GM21723 (cell line): ENCODE measurements around the gene TMEM205.
"Not testable (repeated sequence)": the region's sequence is repeated elsewhere in the genome, so short reads cannot be mapped to it uniquely, and the experiment has no call there.

Experiments used
- ATAC-seq: cut with Tn5 transposase; IDR thresholded peaks from one replicate; pipeline ENCODE4 v1.9.1; 2021; ENCODE audit warnings: mild to moderate bottlenecking, moderate library complexity; ENCODE audit not compliant: unreplicated experiment

The TMEM205 gene

GRCh38 chr19:11340099-11340467 lies 6.0 kb downstream of the TMEM205 start:
- ATAC-seq: not testable (repeated sequence)

- ATAC-seq: no peak
These were observed 6.6 kb downstream of the TMEM205 start, which contains the start of gene RAB3D for GRCh38 chr19:11339254-11340098. TSS of gene RAB3D (minus strand) at chr19:11339657. CDS start at chr19:11337399, 2,258 bp downstream.

DNA sequence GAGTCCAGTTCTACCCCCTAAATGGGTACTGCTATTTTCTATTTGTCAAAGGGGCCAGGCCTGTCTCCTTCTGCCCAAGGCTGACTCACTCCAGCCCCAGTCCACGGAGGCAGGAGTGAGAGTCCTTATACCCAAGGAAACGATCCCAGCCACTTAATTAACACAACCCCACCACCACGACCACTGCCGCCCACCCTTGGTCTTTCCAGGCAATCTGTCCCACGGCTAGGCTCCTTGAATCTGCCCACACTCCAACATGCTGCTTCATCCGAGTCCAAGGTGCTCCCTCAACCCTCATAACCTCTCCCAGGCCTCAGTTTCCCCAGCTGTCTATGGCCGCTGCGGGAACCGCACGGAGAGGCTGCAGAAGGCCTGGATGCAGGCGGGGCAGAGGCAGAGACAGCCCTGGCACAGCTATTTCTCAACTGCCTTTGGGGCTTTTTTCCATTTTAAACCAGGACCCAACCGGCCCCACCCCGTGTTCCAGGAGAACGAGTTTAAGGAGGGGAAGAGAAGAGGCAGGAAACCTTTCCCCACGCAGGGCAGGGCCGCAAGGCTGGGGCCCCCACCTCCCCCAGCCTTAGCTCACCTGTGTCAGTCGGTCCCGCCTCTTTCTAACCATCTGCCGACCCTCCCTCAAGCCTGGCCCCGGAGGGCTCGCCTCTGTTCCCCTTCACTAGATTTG lies 7.4 kb downstream of the TMEM205 start:
- no peak for ATAC-seq

DNA sequence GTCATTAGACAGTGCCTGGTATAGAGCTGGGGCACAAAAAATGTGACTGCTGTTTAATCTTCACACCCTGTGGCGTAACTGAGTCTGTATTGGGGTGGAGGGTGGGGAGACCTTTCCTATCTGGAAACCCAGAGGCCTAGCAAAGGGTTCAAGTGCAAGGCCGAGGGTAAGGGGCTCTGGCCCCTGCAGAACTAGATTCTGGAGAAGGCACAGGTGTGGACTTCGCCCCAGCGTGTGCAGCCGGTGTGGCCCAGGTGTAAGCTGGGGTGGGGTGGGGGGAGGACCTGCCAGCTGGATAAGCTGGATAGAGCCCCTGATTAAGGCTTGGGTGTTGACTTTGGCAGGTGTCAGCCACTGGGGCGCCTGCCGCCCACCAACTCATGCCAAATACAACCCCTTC lies 7.9 kb downstream of the TMEM205 start:
- no peak for ATAC-seq

- no peak for ATAC-seq
These were observed 9.0 kb downstream of the TMEM205 start for GRCh38 chr19:11337080-11337479.

DNA sequence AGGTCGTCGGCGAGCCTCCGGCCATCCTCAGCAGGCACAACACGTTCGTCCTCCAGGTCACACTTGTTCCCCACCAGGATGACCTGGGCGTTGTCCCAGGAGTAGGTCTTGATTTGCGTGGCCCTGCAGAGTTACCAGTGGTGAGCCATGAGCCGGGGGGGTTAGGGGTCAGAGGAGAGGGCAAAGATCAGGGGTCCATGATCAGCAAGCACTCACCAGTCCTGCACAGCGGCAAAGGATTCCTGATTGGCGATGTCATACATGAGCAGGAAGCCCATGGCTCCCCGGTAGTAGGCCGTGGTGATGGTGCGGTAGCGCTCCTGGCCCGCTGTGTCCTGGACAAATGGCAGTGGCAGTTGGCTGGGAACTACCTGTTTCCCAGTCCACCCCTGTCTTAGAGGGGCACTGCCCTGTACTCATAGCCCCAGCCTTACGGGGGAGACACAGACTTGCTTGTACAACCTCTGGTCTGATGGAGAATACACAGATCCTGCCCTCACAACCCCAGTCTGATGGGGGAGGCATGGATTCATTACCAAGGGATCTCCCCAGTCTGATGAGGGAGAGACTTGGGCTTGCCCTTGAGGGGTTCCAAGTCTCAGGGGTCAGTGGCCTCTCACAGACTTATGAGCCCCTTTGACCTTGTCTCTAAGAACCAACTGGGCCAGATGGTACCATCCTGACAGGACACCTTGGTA lies 10.5 kb downstream of the TMEM205 start:
- ATAC-seq: no peak

- ATAC-seq: not testable (repeated sequence)
These were observed 12.2 kb downstream of the TMEM205 start for GRCh38 chr19:11333838-11334237.

GRCh38 chr19:11332822-11333221 lies 13.2 kb downstream of the TMEM205 start:
- no peak for ATAC-seq

DNA sequence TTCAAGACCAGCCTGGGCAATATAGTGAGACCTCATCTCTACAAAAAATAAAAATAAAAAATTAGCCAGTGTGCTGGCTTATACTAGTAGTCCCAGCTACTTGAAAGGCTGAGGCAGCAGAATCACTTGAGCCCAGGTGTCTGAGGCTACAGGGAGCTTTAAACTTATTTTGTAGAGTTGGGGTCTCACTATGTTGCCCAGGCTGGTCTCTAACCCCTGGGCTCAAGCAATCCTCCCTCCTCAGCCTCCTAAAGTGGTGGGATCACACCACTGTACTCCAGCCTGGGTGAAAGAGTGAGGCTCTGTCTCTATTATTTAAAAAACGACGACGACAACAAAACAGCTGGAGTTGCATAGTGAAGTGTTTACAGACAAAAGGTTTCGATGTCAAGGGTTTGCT lies 14.6 kb downstream of the TMEM205 start:
- no peak for ATAC-seq

GRCh38 chr19:11330127-11330526 lies 15.9 kb downstream of the TMEM205 start:
- no peak for ATAC-seq

- ATAC-seq: no peak
These were observed 20.5 kb downstream of the TMEM205 start for GRCh38 chr19:11325544-11325943.

DNA sequence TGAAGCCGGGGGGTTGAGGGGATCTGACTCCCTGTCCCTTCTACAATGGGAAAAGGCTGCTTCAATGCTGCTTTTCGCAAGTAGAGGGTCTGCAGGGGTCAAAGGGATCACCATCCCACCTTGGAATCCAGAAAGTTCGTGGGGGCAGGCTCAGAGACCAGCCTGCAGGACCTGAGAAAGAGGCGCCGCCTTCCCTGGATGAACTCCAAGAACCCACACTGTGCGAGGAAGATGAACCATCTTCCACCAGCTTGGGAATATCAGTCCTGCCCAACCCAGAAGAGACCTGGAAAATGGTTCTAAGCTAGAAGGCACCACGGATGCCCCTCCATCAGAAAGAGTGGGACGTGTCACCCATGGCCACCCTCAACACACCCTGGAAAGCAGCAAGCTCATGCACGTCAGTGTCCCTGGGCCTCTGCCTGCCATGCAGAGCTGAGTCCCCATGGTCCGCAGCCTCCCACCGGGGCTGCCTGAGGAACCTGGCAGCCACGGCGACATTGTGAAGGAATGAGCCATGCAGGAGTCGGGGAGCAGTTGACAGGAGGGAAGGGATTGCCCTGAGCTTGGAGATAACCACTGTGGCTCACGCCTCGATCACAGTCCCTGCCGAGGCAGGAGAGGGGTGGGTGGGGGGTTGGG lies 21.2 kb downstream of the TMEM205 start:
- ATAC-seq: no peak

DNA sequence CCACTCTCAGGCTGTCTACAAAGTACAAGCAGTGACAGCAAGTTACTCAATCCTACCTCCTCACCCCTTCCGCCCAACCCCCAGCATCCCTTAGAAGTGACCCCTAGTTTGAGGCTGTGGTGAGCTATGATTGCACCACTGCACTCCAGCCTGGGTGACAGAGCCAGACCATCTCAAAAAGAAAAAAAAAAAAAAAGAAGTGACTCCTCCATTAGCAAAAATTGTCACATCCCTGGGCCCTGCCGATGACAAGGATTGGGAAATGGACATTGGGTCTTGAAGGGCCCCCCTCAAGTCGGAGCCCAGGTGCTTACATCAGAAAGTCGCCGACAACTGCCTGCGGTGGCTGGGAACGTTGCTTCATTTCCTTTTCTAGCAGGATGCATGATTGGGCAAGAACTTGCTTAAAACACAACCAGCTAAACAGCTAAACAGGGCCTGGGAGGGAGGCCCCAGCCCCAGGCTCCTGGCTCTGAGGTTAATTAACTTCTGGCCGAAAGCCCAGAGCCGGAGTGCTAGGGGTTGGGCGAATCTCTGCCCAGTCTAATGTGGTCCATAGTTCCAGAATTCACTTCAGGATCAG lies 21.9 kb downstream of the TMEM205 start:
- no peak for ATAC-seq

- ATAC-seq: no peak
These were observed 22.4 kb downstream of the TMEM205 start for GRCh38 chr19:11323601-11324078.

- no peak for ATAC-seq
These were observed 23.6 kb downstream of the TMEM205 start for GRCh38 chr19:11322269-11323024.

DNA sequence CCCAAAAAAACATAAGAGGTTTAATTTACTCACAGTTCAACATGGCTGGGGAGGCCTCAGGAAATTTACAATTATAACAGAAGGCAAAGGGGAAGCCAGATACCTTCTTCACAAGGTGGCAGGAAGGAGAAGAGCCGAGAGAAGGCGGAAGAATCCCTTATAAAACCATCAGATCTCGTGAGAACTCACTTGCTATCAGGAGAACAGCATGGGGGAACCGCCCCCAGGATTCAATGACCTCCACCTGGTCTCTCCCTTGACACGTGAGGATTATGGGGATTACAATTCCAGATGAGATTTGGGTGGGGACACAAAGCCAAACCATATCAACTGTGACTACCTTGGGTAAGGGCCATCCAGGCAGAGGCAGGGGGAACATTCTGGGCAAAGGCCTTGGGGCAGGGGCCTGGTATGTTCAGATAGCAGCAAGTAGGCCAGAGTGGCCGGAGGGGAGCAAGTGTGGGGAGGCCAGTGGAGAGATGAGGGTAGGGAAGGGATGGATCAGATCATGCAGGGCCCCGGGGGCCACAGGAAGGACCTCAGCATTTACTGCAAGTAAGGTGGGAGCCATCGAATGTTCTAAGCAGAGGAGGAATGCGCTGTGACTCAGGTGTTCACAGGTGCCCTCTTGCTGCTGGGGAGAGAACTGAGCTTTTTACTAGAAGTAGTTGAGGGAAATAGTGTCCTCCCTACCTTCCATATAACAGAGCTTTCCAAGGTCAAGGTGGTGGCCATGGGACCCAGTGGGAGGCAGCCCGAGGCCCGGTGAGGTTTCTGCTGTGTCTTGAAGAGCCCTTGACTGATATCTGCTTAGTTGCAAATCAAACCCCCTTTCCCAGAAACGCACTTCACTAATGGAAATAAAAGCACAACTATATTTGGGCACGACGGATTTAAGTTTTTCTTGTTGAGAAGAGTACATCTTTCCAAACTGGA lies 24.6 kb downstream of the TMEM205 start:
- no peak for ATAC-seq

DNA sequence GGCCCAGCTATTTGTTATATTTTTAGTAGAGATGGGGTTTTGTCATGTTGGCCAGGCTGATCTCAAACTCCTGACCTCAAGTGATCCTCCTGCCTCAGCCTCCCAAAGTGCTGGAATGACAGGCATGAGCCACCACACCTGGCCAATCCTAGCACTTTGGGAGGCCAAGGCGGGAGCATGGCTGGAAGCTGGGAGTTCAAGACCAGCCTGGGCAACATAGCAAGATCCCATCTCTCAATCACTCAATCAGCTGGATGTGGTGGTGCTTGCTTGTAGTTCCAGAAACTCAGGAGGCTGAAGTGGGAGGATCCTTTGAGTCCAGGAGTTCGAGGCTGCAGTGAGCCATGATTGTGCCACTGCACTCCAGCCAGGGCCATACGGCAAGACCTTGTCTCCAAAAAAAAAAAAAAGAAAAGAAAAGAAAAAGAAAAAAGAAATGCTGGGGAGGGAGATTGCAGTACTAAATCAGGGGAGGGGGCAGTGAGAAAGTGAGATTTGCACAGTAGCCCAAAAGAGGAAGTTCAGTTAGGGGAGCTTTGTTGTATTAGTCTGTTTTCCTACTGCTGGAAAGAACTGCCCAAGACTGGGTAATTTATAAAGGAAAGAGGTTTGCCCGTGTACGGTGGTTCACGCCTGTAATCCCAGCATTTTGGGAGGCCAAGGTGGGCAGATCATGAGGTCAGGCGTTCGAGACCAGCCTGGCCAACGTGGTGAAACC lies 25.6 kb downstream of the TMEM205 start:
- ATAC-seq: not testable (repeated sequence)

DNA sequence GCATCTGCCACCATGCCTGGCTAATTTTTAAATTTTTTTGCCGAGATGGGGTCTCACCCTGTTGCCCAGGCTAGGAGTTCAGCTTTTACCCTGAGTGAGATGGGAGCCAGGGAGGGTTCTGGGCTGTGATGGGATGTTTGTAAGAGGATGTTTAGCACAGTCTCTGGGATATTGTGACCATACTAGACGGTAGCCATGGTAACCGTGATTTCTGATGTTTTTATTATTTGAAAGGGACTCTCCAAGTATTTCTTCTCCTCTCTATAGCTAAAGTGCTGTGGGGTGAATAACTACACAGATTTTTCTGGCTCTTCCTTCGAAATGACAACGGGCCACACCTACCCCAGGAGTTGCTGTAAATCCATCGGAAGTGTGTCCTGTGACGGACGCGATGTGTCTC lies 39.7 kb downstream of the TMEM205 start:
- no peak for ATAC-seq
